HG03066 (cell line): ENCODE data around the gene LRRC32.
"Not testable (repeated sequence)": the region's sequence is repeated elsewhere in the genome, so short reads cannot be mapped to it uniquely, and the experiment has no call there.

Experiments used
- ATAC-seq: cut with Tn5 transposase; IDR thresholded peaks from one replicate; pipeline ENCODE4 v1.9.1; 2021; ENCODE audit warnings: low read depth; ENCODE audit not compliant: unreplicated experiment

LRRC32 gene

DNA sequence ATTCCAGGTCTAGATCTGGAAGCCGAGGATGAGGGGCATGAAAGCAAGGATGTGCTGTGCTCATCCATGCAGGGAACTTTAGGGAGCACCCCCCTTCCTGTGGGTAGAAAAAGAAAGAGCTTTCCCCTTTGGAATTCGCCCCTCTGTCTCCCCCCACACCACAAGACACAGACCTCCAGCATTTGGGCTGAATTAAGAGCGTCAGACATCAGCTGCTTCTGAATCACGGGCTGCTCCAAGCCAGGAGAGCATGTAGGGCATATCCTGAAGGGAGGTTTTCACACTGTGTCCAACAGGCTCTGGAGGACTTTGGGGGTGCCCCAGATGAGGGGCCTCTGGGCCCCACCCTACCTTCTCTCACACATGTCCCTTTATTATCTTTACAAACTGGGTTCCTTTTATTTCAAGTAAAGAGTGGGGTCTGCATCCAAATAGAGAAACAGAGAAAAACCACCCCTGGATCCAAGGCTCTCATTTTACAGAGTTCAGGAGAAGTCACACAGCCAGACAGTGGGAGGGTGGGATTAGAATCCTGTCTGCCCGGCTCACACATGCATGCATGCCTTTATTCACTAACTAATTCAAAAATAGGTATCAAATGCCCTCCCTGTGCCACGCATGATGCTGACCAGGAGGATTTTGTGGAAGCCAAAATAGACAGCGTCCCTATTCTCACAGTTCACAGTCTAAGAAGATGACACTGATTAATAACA, 52.8 kb downstream of the LRRC32 start:
- no peak for ATAC-seq

- no peak for ATAC-seq
These were observed 53.6 kb downstream of the LRRC32 start for GRCh38 chr11:76616676-76617552.

- no peak for ATAC-seq
These were observed 54.6 kb downstream of the LRRC32 start for GRCh38 chr11:76615950-76616349.

- ATAC-seq: no peak
These were observed 55.9 kb downstream of the LRRC32 start for GRCh38 chr11:76614471-76615179.

GRCh38 chr11:76613901-76614300, 56.6 kb downstream of the LRRC32 start:
- ATAC-seq: no peak

GRCh38 chr11:76612226-76612625, 58.3 kb downstream of the LRRC32 start:
- no peak for ATAC-seq

GRCh38 chr11:76610871-76611475, 59.6 kb downstream of the LRRC32 start:
- ATAC-seq: no peak

DNA sequence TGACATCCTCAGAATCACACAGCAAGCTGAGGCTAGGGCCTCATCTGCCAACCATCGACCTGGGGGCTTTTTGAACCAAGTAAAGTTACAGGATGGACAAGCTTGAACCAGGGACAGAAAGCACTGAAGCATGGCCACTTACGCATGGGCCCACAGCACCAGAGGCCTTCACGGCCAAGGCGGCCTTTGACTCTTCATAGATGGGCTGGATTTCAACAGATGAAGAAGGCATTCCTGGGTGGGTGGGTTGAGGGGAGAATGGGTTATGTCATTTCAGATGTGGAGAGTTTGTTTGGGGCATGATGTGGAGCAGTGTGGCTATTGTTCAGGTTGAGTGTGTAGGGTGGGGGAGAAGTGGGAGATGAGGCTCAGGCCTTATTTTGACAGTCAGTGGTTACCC, 60.2 kb downstream of the LRRC32 start:
- no peak for ATAC-seq

DNA sequence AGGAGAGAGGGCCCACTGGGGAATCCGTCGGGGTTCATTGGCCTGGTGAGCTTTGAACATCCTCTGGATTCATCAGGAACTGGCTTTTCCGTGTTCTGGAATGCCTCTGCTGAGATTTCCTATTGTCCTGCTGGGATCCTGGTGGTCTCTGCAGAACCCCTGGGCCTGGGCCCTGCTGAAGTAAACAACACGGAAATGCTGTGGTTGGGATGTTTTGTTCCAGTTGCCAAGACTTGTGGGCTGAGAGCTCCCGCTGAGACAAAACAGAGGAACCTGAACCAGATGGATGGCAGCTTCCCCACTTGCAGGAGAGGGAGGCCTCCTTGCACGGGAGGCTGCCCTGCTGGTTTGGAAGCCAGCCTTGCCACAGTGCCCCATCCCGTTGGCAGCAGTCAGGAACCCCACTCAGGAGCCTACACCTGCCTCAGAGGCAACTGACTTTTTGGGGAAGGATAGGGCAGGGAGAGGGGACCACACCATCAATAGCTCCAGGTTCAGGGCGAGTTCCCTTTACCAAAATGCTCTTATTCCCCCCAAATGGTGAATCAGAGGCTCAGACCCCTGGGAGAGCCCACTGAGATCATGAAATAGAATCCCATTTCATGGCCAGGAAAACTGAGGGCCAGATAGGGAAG, 60.7 kb downstream of the LRRC32 start:
- ATAC-seq: no peak

DNA sequence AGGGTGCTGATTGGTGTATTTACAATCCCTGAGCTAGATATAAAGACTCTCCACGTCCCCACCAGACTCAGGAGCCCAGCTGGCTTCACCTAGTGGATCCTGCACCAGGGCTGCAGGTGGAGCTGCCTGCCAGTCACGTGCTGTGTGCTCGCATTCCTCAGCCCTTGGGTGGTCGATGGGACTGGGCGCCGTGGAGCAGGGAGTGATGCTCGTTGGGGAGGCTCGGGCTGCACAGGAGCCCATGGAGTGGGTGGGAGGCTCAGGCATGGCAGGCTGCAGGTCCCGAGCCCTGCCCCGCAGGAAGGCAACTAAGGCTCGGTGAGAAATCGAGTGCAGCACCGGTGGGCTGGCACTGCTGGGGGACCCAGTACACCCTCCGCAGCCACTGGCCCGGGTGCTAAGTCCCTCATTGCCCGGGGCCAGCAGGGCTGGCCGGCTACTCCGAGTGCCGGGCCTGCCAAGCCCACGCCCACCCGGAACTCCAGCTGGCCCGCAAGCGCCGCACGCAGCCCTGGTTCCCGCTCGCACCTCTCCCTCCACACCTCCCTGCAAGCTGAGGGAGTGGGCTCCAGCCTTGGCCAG, 61.6 kb downstream of the LRRC32 start:
- ATAC-seq: not testable (repeated sequence)

GRCh38 chr11:76608228-76608627, 62.3 kb downstream of the LRRC32 start:
- ATAC-seq: not testable (repeated sequence)
